ENCODE data around the gene TTLL5.

The TTLL5 gene

GRCh38 chr14:75715926-75716780 is 55.1 kb downstream of the TTLL5 start:
- H3K9me3 ChIP-seq (ENCODE audit: control insufficient read depth, insufficient read depth, low read length) = no peaks in the 10 kb centered on the region
- no peaks in the 10 kb centered on the region for H3K27me3 ChIP-seq (ENCODE audit: control insufficient read depth, low read length)
- TF ChIP-seq EZH2phosphoT487 (IDR thresholded peaks at IDR 0.05; ENCODE audit: borderline replicate concordance, low read length) (no peak), CTCF (IDR thresholded peaks at IDR 0.05; ENCODE audit: low read depth, low read length, poor library complexity, severe bottlenecking) (no peak)
- H3F3A ChIP-seq (ENCODE audit: control insufficient read depth, insufficient read depth) = no peaks in the 10 kb centered on the region
- H3K4me1 ChIP-seq (ENCODE audit: control insufficient read depth, low read length) = no peaks in the 10 kb centered on the region
- no peaks in the 10 kb centered on the region for H3K79me2 ChIP-seq (ENCODE audit: control insufficient read depth, low read length)
- H3K4me2 ChIP-seq (ENCODE audit: low read length) = no peak overlapping the region
- no peaks in the 10 kb centered on the region for H3K9me2 ChIP-seq (replicated peaks; ENCODE audit: control insufficient read depth, low read length)
- no peaks in the 10 kb centered on the region for H4K20me1 ChIP-seq (ENCODE audit: control insufficient read depth, insufficient read depth, low read depth, low read length)
- H3K36me3 ChIP-seq (ENCODE audit: control insufficient read depth, low read length) = peaks cover 25% of the 10 kb centered on the region
- H3K27ac ChIP-seq (ENCODE audit: low read depth, low read length) = no peak overlapping the region
- no peak overlapping the region for H3K4me3 ChIP-seq (ENCODE audit: low read length)

- Histone ChIP-seq H3F3A (ENCODE audit: control insufficient read depth, insufficient read depth) (no peaks in the 10 kb centered on the region), H3K9me2 (replicated peaks; ENCODE audit: control insufficient read depth, low read length) (no peaks in the 10 kb centered on the region), H3K9me3 (ENCODE audit: control insufficient read depth, insufficient read depth, low read length) (no peaks in the 10 kb centered on the region), H3K4me3 (ENCODE audit: low read length) (no peak overlapping the region), H3K36me3 (ENCODE audit: control insufficient read depth, low read length) (peaks cover 25% of the 10 kb centered on the region), H3K79me2 (ENCODE audit: control insufficient read depth, low read length) (no peaks in the 10 kb centered on the region), H3K27ac (ENCODE audit: low read depth, low read length) (no peak overlapping the region), H3K4me2 (ENCODE audit: low read length) (no peak overlapping the region), H3K4me1 (ENCODE audit: control insufficient read depth, low read length) (no peaks in the 10 kb centered on the region), H4K20me1 (ENCODE audit: control insufficient read depth, insufficient read depth, low read depth, low read length) (no peaks in the 10 kb centered on the region), H3K27me3 (ENCODE audit: control insufficient read depth, low read length) (no peaks in the 10 kb centered on the region)
- TF ChIP-seq EZH2phosphoT487 (IDR thresholded peaks at IDR 0.05; ENCODE audit: borderline replicate concordance, low read length) (no peak), CTCF (IDR thresholded peaks at IDR 0.05; ENCODE audit: low read depth, low read length, poor library complexity, severe bottlenecking) (no peak)
Measured at GRCh38 chr14:75717729-75718128, 56.7 kb downstream of the TTLL5 start.

GRCh38 chr14:75718199-75718598 is 57.2 kb downstream of the TTLL5 start:
- Histone ChIP-seq H3K36me3 (ENCODE audit: control insufficient read depth, low read length) (peaks cover 28% of the 10 kb centered on the region), H3K9me2 (replicated peaks; ENCODE audit: control insufficient read depth, low read length) (no peaks in the 10 kb centered on the region), H3K4me1 (ENCODE audit: control insufficient read depth, low read length) (no peaks in the 10 kb centered on the region), H3K79me2 (ENCODE audit: control insufficient read depth, low read length) (no peaks in the 10 kb centered on the region), H3K27me3 (ENCODE audit: control insufficient read depth, low read length) (no peaks in the 10 kb centered on the region), H4K20me1 (ENCODE audit: control insufficient read depth, insufficient read depth, low read depth, low read length) (no peaks in the 10 kb centered on the region), H3K27ac (ENCODE audit: low read depth, low read length) (no peak overlapping the region), H3K4me2 (ENCODE audit: low read length) (no peak overlapping the region), H3F3A (ENCODE audit: control insufficient read depth, insufficient read depth) (no peaks in the 10 kb centered on the region), H3K9me3 (ENCODE audit: control insufficient read depth, insufficient read depth, low read length) (no peaks in the 10 kb centered on the region), H3K4me3 (ENCODE audit: low read length) (no peak overlapping the region)
- TF ChIP-seq EZH2phosphoT487 (IDR thresholded peaks at IDR 0.05; ENCODE audit: borderline replicate concordance, low read length) = no peak
- TF ChIP-seq CTCF (IDR thresholded peaks at IDR 0.05; ENCODE audit: low read depth, low read length, poor library complexity, severe bottlenecking) = no peak

Measured in DOHH2 (cell line).